GM12801 (cell line): ENCODE results near the gene RDH11.

Source experiments
- TF ChIP-seq, protein P1 (sequence below): IDR thresholded peaks from one replicate; pipeline ENCODE4 v1.5.1; 2011; ENCODE audit warnings: control low read depth; ENCODE audit not compliant: insufficient read length; ENCODE audit errors: extremely low read depth

Gene RDH11, protein sequence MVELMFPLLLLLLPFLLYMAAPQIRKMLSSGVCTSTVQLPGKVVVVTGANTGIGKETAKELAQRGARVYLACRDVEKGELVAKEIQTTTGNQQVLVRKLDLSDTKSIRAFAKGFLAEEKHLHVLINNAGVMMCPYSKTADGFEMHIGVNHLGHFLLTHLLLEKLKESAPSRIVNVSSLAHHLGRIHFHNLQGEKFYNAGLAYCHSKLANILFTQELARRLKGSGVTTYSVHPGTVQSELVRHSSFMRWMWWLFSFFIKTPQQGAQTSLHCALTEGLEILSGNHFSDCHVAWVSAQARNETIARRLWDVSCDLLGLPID

DNA sequence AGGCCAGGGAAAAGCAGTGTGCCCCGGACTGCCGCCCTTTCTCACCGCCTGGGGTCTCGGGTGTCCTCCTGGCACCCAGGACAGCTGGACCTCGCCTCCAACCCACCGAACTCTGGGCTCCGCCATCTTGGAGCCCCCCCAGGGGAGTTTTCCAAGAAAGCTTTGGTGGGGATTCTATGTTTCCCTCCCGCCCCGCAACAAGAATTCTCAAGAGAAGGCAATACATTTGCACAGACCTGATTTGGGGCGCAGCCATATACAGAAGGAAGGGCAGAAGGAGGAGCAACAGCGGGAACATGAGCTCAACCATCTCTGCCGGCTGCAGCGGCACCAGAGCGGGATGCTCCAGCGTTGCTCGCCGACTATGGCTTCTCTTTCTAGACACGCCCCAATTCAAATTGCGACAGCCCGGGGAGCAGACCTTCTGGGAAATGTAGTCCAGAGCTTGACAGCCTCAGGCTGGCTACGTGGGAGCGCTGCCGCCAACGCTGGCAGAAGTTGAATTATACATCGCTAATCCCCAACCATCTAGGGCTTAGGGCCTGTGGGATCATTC lies at the start of gene RDH11:
RDH11 (minus strand) TSS at position 371 of the 556 bp plus-strand sequence; CDS start at position 310, 61 bp downstream.
- TF ChIP-seq, protein P1, sequence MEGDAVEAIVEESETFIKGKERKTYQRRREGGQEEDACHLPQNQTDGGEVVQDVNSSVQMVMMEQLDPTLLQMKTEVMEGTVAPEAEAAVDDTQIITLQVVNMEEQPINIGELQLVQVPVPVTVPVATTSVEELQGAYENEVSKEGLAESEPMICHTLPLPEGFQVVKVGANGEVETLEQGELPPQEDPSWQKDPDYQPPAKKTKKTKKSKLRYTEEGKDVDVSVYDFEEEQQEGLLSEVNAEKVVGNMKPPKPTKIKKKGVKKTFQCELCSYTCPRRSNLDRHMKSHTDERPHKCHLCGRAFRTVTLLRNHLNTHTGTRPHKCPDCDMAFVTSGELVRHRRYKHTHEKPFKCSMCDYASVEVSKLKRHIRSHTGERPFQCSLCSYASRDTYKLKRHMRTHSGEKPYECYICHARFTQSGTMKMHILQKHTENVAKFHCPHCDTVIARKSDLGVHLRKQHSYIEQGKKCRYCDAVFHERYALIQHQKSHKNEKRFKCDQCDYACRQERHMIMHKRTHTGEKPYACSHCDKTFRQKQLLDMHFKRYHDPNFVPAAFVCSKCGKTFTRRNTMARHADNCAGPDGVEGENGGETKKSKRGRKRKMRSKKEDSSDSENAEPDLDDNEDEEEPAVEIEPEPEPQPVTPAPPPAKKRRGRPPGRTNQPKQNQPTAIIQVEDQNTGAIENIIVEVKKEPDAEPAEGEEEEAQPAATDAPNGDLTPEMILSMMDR = no peak

DNA sequence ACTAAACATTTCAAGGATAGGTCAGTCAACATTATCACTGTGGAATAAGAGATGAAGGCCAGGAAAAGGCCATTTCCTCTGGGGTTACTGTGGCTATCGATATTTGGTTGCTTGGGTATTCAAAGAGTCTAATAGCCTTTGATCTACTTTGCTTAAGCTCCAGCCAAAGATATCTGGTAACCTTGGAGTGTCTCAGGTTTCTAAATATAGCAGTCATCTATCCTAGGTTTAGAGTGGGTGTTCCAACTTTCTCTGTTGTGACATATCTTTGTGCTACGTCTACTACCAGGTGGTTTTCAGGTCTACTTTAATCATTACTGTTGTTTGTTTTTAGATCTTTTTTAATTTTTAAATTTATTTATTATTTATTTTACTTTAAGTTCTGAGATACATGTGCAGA lies 48.5 kb upstream of the RDH11 start:
- TF ChIP-seq, protein P1 = no peak

DNA sequence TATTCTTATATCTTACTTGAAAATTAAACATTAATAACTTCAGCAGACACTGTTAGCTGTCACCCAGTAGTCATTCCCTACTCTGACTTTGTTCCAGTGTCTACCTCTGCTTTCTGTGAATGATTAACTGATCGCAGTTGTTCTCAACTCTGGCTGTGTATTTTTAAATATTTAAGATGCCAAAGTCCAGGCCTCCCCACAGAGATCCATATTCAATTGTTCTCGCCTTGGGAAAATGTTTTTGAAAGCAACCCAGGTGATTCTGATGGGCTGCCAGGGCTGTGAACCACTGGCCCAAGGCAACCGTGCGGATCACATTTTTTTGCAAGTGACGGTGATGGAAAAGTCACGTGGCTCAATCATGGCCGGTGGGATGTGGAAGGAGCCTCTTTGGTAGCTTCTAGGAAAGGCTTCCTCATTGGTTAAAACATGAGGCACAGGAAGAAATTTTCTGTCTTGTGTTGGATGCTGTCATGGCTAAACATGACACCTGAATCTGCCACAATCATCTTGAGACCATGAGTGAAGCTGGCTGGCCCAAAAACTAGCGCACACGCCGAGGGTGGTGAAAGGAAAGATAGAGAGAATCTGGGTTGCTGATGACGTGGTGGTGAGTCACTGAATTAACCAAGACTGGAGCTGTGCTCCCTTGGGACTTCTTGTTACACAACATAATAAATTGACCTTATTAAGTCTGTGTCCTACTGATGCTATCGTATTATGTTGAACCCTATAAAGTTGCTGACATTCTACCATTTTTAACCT lies 43.4 kb upstream of the RDH11 start:
- TF ChIP-seq, protein P1 = no peak

DNA sequence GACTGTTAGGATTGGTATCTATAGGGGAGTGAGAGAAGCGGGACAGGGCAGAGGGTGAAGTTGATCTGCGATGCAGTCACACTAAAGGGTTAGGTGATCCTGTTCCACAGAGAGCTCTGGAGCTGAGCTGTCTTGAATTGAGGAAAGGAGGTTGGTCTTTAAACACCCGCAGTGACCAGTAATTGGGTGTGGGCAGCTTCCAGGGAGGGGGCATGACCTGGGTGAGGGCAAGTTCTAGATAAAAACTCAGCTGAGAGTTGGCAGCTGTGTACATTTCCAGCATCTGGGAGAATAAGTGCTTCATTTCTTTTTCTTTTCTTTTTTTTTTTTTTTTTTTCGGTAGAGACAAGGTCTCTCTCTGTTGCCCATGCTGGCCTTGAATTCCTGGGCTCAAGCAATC lies 41.2 kb upstream of the RDH11 start:
- TF ChIP-seq, protein P1 = no peak

DNA sequence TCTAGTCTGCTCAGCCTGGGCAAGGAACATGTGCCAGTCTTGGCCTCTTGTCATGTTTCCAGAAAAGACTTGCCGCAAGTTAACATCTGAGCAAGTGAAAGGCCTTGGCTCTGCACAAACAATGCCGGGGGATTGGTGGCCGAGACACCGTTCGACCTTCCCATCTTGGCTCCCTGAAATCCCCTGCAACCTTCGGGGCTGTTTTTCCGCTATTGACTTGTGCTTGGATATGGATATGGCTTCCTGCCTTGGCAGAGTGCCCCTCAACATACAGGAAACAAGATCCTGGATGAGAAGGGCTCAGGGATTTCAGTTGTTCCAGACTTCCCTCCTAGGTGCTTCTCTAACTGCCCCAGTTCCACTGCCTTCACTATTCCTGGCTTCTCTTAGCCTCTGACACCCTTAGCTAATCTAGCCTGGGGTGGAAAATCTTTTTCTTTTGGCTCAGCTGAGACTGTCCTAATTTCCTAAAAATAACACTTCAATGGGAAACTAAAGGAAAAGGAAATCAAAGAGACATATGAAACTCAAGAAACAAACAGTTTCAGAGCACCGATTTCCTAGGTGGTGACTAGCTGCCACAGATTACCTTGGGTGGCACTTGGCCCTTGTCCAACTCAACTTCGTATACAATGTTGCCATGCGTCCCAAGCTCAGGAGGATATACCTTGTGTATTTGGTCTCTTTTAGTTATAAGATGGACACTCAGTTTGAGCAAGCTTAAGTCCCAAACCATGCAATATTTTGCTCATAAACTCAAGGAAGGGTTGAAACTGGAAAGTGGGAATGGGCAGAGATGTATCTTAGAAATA lies 40.0 kb upstream of the RDH11 start:
- TF ChIP-seq, protein P1 = no peak

DNA sequence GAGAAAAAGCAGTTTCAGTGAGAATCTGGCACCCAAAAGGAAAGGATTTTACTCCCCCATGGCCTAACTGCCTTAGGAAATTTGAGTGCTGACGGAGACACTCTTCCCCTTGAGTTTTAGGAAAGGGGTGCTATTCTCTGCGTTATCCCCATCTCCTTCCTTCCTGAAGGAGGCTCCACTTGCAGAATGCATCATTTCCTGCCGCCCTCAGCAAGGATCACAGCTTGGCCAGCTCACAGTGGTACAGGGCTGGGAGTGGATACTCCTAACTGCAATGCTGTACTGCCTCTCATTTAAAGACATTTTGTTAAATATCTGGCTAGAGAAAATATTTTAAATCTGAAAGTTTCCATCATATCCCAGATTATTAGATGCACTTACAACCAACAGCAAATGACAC lies 39.1 kb upstream of the RDH11 start:
- TF ChIP-seq, protein P1 = no peak

DNA sequence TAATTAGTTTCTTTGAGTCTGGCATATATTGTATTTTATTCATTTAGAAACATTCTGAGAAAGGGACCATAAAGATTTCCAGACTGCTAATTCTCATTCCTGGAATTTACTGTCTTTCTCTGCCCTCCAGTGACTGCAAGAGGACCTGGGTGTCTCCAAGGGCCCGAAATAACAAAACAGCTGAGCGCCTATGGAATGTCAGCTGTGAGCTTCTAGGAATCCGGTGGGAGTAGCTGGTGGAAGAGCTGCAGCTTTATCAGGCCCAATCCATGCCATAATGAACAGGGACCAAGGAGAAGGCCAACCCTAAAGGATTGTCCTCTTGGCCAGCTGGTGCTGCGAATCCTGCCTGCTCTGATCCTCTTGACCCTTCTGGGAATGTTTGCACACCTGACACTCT lies 38.1 kb upstream of the RDH11 start:
- TF ChIP-seq, protein P1 = no peak
